Smooth muscle cell (in vitro differentiated cells): Measurements from ENCODE around the gene PRKG1. TPM values are rescaled to one million over a fixed set of nuclear protein-coding genes. Genes with fewer than 3 reads are reported as not detected.

ENCODE experiments used
- DNase-seq: peaks from one replicate; lab custom pipeline; 2025; ENCODE audit not compliant: unreplicated experiment; lab: John Stamatoyannopoulos, UW
- H2AFZ ChIP-seq: fragments of 200-600 bp; sonication (generic); 2 replicates; pipeline ENCODE4 v1.6.0; 2016; ENCODE audit warnings: antibody characterized with exemption, low read depth, mild to moderate bottlenecking
- H3F3A ChIP-seq: fragments of 200-600 bp; sonication (generic); 2 replicates; pipeline ENCODE4 v1.6.0; 2017; ENCODE audit warnings: antibody characterized with exemption, low read depth
- H3K27ac ChIP-seq: fragments of 200-600 bp; sonication (generic); 2 replicates; pipeline ENCODE4 v1.5.1; 2016; ENCODE audit warnings: low read depth, mild to moderate bottlenecking
- H3K27me3 ChIP-seq: fragments of 200-600 bp; sonication (generic); 2 replicates; pipeline ENCODE4 v1.6.1; 2016; ENCODE audit warnings: low read depth, mild to moderate bottlenecking
- H3K36me3 ChIP-seq: fragments of 200-600 bp; sonication (generic); 2 replicates; pipeline ENCODE4 v1.5.1; 2016; ENCODE audit warnings: low read depth
- H3K4me1 ChIP-seq: fragments of 200-600 bp; sonication (generic); 2 replicates; pipeline ENCODE4 v1.5.1; 2016; ENCODE audit warnings: low read depth
- H3K4me2 ChIP-seq: fragments of 200-600 bp; sonication (generic); 2 replicates; pipeline ENCODE4 v1.6.0; 2016; ENCODE audit warnings: mild to moderate bottlenecking
- H3K4me3 ChIP-seq: fragments of 200-600 bp; sonication (generic); 2 replicates; pipeline ENCODE4 v1.5.1; 2016; ENCODE audit warnings: mild to moderate bottlenecking
- H3K79me2 ChIP-seq: fragments of 200-600 bp; sonication (generic); 2 replicates; pipeline ENCODE4 v1.6.0; 2016; ENCODE audit warnings: low read depth, mild to moderate bottlenecking
- H3K9ac ChIP-seq: fragments of 200-600 bp; sonication (generic); 2 replicates; pipeline ENCODE4 v1.6.0; 2016; ENCODE audit warnings: low read depth
- H3K9me3 ChIP-seq: fragments of 200-600 bp; sonication (generic); replicated peaks from 2 replicates; pipeline ENCODE4 v1.5.1; 2016; ENCODE audit warnings: low read depth
- H4K20me1 ChIP-seq: fragments of 200-600 bp; sonication (generic); 2 replicates; pipeline ENCODE4 v1.6.0; 2016; ENCODE audit warnings: low read depth
- CTCF ChIP-seq: fragments of 200-600 bp; sonication (generic); IDR thresholded peaks from 2 replicates; pipeline ENCODE4 v1.5.1; 2017; ENCODE audit warnings: borderline replicate concordance, mild to moderate bottlenecking, antibody characterized with exemption; ENCODE audit not compliant: insufficient read depth, poor library complexity, severe bottlenecking
- WGBS: methylation state at CpG from one replicate; pipeline ENCODE4 v1.1.7; 2016; ENCODE audit warnings: low lambda C conversion rate; 5-methylcytosine and 5-hydroxymethylcytosine counted together
- polyA plus RNA-seq: library from polyadenylated mRNA; unstranded; fragments of >200 nt; fragmentation: Nextera tagmentation; extraction: Ambion mirVana; gene quantifications from 2 replicates; pipeline ENCODE4 v1.2.1, GENCODE V29; 2016
- total RNA-seq: library from RNA; depleted of rRNA; stranded (reverse); fragments of >200 nt; gene quantifications from 2 replicates; pipeline ENCODE4 v1.2.3, GENCODE V29; 2014

The PRKG1 gene
- total and polyA plus RNA-seq, 2 experiments from 2014 or later, result 7.2 to 13.4 TPM

DNA sequence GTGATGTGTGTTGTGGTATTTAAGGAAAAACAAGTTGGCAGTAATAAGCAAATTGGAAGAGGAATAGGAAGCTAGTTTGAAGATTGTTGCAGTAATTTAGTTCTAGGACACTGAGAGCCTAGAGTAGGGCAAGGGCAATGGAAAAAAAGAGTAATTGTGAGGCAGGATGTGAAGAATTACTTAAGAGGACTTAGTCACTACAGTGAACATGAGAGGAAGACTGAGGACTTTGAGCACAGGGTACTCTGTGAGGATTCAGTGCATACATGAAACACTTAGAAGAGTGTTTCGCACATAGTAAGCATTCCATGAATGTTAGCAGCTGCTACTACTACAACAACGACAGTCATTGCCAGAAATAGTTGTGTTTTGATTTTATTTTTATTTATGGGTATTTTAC is 1208.9 kb downstream of the PRKG1 start:
- H2AFZ ChIP-seq, result no peak overlapping the region
- H3K4me2 ChIP-seq, result no peak overlapping the region
- WGBS, result 83% methylated on average over 2 of the region's 2 CpGs
- H3F3A ChIP-seq, result no peaks in the 10 kb centered on the region
- no peak overlapping the region for H3K27ac ChIP-seq
- no peak for DNase-seq
- H3K4me3 ChIP-seq, result no peak overlapping the region
- TF ChIP-seq CTCF, result no peak
- H3K79me2 ChIP-seq, result no peaks in the 10 kb centered on the region
- H4K20me1 ChIP-seq, result no peaks in the 10 kb centered on the region
- H3K27me3 ChIP-seq, result no peaks in the 10 kb centered on the region
- no peak overlapping the region for H3K9ac ChIP-seq
- no peaks in the 10 kb centered on the region for H3K36me3 ChIP-seq
- no peaks in the 10 kb centered on the region for H3K4me1 ChIP-seq
- peaks cover 2% of the 10 kb centered on the region for H3K9me3 ChIP-seq

DNA sequence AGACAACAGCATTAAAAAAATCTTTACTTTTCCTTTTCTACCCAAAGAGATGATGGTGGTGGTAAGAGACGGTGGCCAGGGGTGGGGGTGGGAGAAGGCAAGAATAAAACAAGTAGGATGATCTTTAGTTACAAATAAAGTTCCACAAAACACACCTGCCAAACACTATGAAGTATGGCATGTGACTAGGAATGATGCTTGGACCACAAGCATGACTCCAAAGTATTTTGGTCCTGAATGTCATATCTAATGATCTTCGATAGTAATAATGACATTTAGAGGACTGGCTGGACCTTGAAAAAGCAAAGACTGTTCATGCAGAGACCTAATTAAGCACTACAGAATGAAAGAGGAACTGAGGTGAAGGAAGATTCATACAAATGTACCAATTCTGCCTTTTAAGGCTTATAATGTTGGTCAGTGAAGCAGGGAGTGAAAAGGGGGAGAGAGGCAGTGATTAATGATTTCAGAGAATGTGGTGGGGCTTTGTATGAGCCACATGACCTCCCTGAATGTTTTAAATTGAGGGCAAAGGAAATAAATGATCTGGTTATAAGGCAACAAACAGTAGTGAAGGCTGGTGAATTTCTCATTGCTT is 1210.2 kb downstream of the PRKG1 start:
- no peak overlapping the region for H3K4me2 ChIP-seq
- H3K9me3 ChIP-seq, result no peaks in the 10 kb centered on the region
- H3K9ac ChIP-seq, result no peak overlapping the region
- no peaks in the 10 kb centered on the region for H3F3A ChIP-seq
- H3K4me1 ChIP-seq, result no peaks in the 10 kb centered on the region
- no peaks in the 10 kb centered on the region for H4K20me1 ChIP-seq
- no peak overlapping the region for H3K27ac ChIP-seq
- H2AFZ ChIP-seq, result no peak overlapping the region
- no peaks in the 10 kb centered on the region for H3K27me3 ChIP-seq
- DNase-seq, result no peak
- TF ChIP-seq CTCF, result no peak
- H3K36me3 ChIP-seq, result no peaks in the 10 kb centered on the region
- 94% methylated on average over 2 of the region's 2 CpGs for WGBS
- H3K4me3 ChIP-seq, result no peak overlapping the region
- no peaks in the 10 kb centered on the region for H3K79me2 ChIP-seq

GRCh38 chr10:52287866-52288265 is 1213.6 kb downstream of the PRKG1 start:
- no peaks in the 10 kb centered on the region for H4K20me1 ChIP-seq
- H3K9me3 ChIP-seq, result no peaks in the 10 kb centered on the region
- H3K79me2 ChIP-seq, result no peaks in the 10 kb centered on the region
- no peaks in the 10 kb centered on the region for H3K27me3 ChIP-seq
- no peaks in the 10 kb centered on the region for H3K4me1 ChIP-seq
- H3K36me3 ChIP-seq, result no peaks in the 10 kb centered on the region
- no peak overlapping the region for H3K4me3 ChIP-seq
- 100% methylated on average over 1 of the region's 1 CpG for WGBS
- TF ChIP-seq CTCF, result no peak
- no peak overlapping the region for H3K9ac ChIP-seq
- H3F3A ChIP-seq, result no peaks in the 10 kb centered on the region
- no peak overlapping the region for H3K4me2 ChIP-seq
- DNase-seq, result no peak
- no peak overlapping the region for H3K27ac ChIP-seq
- no peak overlapping the region for H2AFZ ChIP-seq

DNA sequence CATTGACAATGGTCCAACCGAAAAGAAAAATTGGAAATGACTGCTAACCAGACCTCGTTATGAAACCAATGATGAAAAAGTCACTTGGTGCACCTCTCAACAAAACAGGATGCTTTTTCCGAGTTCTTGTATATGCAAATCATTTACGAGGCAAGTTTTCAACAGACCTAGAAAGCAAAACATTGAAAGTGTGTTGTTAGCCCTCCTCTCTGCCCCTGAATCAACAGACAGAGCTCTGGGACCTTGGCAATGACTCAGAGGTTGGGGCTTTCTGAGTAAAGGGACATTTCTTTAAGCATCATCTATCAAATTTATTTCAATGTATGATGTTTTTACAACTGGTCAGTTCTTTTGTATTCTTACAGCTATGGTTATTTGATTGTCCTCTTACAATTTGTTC is 1223.5 kb downstream of the PRKG1 start:
- no peak overlapping the region for H3K27ac ChIP-seq
- no peaks in the 10 kb centered on the region for H3K79me2 ChIP-seq
- no peak for TF ChIP-seq CTCF
- no peak overlapping the region for H2AFZ ChIP-seq
- H3K4me1 ChIP-seq, result no peaks in the 10 kb centered on the region
- H3K4me2 ChIP-seq, result no peak overlapping the region
- H3K9me3 ChIP-seq, result no peaks in the 10 kb centered on the region
- H4K20me1 ChIP-seq, result no peaks in the 10 kb centered on the region
- H3K36me3 ChIP-seq, result no peaks in the 10 kb centered on the region
- no peak for DNase-seq
- WGBS, result 75% methylated on average over 4 of the region's 4 CpGs
- no peak overlapping the region for H3K4me3 ChIP-seq
- H3F3A ChIP-seq, result no peaks in the 10 kb centered on the region
- H3K9ac ChIP-seq, result no peak overlapping the region
- no peaks in the 10 kb centered on the region for H3K27me3 ChIP-seq
